ENCODE results near the gene ELF1. TPM values are rescaled to one million over a fixed set of nuclear protein-coding genes. Genes with fewer than 3 reads are reported as not detected.
A peak's percentile ranks its signal among the peaks of the same experiment; 100 is the strongest.

ELF1 gene
- total RNA-seq, 2 donors from 2014 or later, result 72.2 to 120 TPM

GRCh38 chr13:40946485-40946884 is 72.6 kb downstream of the ELF1 start:
- H3K9me3 ChIP-seq, result no peaks in the 10 kb centered on the region
- TF ChIP-seq CTCF (IDR thresholded peaks at IDR 0.05), result no peak
- H3K27ac ChIP-seq, result no peak overlapping the region
- H3K9ac ChIP-seq (ENCODE audit: low read depth in 2 of 2, low read length in 2 of 2), result no peak overlapping the region
- intact Hi-C loops (cut with DNase I), result no loop called here
- DNase-seq, result peak; percentile 61
- H3K36me3 ChIP-seq, result no peaks in the 10 kb centered on the region
- H3K27me3 ChIP-seq, result no peaks in the 10 kb centered on the region
- H3K4me1 ChIP-seq, result no peaks in the 10 kb centered on the region
- no peak overlapping the region for H3K4me3 ChIP-seq

- intact Hi-C loops (cut with DNase I), result no loop called here
- H3K27ac ChIP-seq, result no peak overlapping the region
- H3K27me3 ChIP-seq, result no peaks in the 10 kb centered on the region
- H3K36me3 ChIP-seq, result peaks cover 3% of the 10 kb centered on the region
- no peaks in the 10 kb centered on the region for H3K4me1 ChIP-seq
- TF ChIP-seq CTCF (IDR thresholded peaks at IDR 0.05), result no peak
- no peak for DNase-seq
- no peaks in the 10 kb centered on the region for H3K9me3 ChIP-seq
- H3K9ac ChIP-seq (ENCODE audit: low read depth in 2 of 2, low read length in 2 of 2), result no peak overlapping the region
- no peak overlapping the region for H3K4me3 ChIP-seq
Measured at GRCh38 chr13:40943073-40943472, 76.0 kb downstream of the ELF1 start.

GRCh38 chr13:40941581-40941980 is 77.5 kb downstream of the ELF1 start:
- H3K36me3 ChIP-seq, result peaks cover 3% of the 10 kb centered on the region
- no peak overlapping the region for H3K9ac ChIP-seq (ENCODE audit: low read depth in 2 of 2, low read length in 2 of 2)
- TF ChIP-seq CTCF (IDR thresholded peaks at IDR 0.05), result no peak
- no peak overlapping the region for H3K4me3 ChIP-seq
- H3K27me3 ChIP-seq, result no peaks in the 10 kb centered on the region
- no peak for DNase-seq
- H3K27ac ChIP-seq, result no peak overlapping the region
- intact Hi-C loops (cut with DNase I), result no loop called here
- H3K9me3 ChIP-seq, result no peaks in the 10 kb centered on the region
- no peaks in the 10 kb centered on the region for H3K4me1 ChIP-seq

- DNase-seq, result no peak
- Histone ChIP-seq H3K27me3 (no peaks in the 10 kb centered on the region), H3K27ac (no peak overlapping the region), H3K4me1 (no peaks in the 10 kb centered on the region), H3K9ac (ENCODE audit: low read depth in 2 of 2, low read length in 2 of 2) (no peak overlapping the region), H3K4me3 (no peak overlapping the region), H3K36me3 (peaks cover 3% of the 10 kb centered on the region), H3K9me3 (no peaks in the 10 kb centered on the region)
- TF ChIP-seq CTCF (IDR thresholded peaks at IDR 0.05), result no peak
- intact Hi-C loops (cut with DNase I), result no loop called here
Measured at GRCh38 chr13:40940841-40941240, 78.3 kb downstream of the ELF1 start.

- H3K36me3 ChIP-seq, result no peaks in the 10 kb centered on the region
- no peak for TF ChIP-seq CTCF (IDR thresholded peaks at IDR 0.05)
- intact Hi-C loops (cut with DNase I), result no loop called here
Measured at GRCh38 chr13:40933508-40934204, 85.5 kb downstream of the ELF1 start.

More at GRCh38 chr13:40933508-40934204, 85.5 kb downstream of the ELF1 start:
- no peaks in the 10 kb centered on the region for H3K4me1 ChIP-seq
- H3K9me3 ChIP-seq, result no peaks in the 10 kb centered on the region
- no peak overlapping the region for H3K9ac ChIP-seq (ENCODE audit: low read depth in 2 of 2, low read length in 2 of 2)
- no peak overlapping the region for H3K4me3 ChIP-seq
- no peak overlapping the region for H3K27ac ChIP-seq
- no peaks in the 10 kb centered on the region for H3K27me3 ChIP-seq
- DNase-seq, result no peak
